Loucy (cell line): ENCODE measurements around the gene MSI1.

Source experiments
- H2AFZ ChIP-seq: fragments of 200-600 bp; sonication (generic); 2 replicates; pipeline ENCODE4 v1.6.0; 2016; ENCODE audit warnings: antibody characterized with exemption, mild to moderate bottlenecking, low read length, moderate library complexity
- H3F3A ChIP-seq: fragments of 200-600 bp; 2 replicates; pipeline ENCODE4 v1.6.0; 2016; ENCODE audit warnings: antibody characterized with exemption, low read depth, mild to moderate bottlenecking
- H3K27me3 ChIP-seq: fragments of 200-600 bp; sonication (generic); 2 replicates; pipeline ENCODE4 v1.6.1; 2014; ENCODE audit warnings: low read length, mild to moderate bottlenecking; ENCODE audit not compliant: insufficient read depth, poor library complexity, severe bottlenecking
- H3K36me3 ChIP-seq: fragments of 200-600 bp; sonication (generic); 2 replicates; pipeline ENCODE4 v1.6.1; 2016; ENCODE audit warnings: low read length; ENCODE audit not compliant: insufficient read depth
- H3K4me1 ChIP-seq: fragments of 200-600 bp; sonication (generic); 2 replicates; pipeline ENCODE4 v1.5.1; 2014; ENCODE audit warnings: low read length, mild to moderate bottlenecking; ENCODE audit not compliant: insufficient read depth, poor library complexity, severe bottlenecking
- H3K4me2 ChIP-seq: fragments of 200-600 bp; sonication (generic); 2 replicates; pipeline ENCODE4 v1.6.0; 2014; ENCODE audit warnings: antibody characterized with exemption, low read length, low read depth, mild to moderate bottlenecking; ENCODE audit not compliant: poor library complexity, severe bottlenecking
- H3K4me3 ChIP-seq: fragments of 200-600 bp; sonication (generic); 2 replicates; pipeline ENCODE4 v1.5.1; 2014; ENCODE audit warnings: low read length, mild to moderate bottlenecking, mixed read lengths; ENCODE audit not compliant: poor library complexity, severe bottlenecking
- H3K79me2 ChIP-seq: fragments of 200-600 bp; sonication (generic); 2 replicates; pipeline ENCODE4 v1.6.1; 2014; ENCODE audit warnings: low read length; ENCODE audit not compliant: insufficient read depth
- H3K9ac ChIP-seq: fragments of 200-600 bp; sonication (generic); 2 replicates; pipeline ENCODE4 v1.6.0; 2014; ENCODE audit warnings: mild to moderate bottlenecking, low read depth, low read length, moderate library complexity; ENCODE audit not compliant: poor library complexity, severe bottlenecking
- H3K9me2 ChIP-seq: fragments of 200-600 bp; sonication (generic); replicated peaks from 2 replicates; pipeline ENCODE4 v1.6.1; 2016; ENCODE audit warnings: low read depth, low read length, mixed read lengths
- H3K9me3 ChIP-seq: fragments of 200-600 bp; sonication (generic); 2 replicates; pipeline ENCODE4 v1.6.1; 2014; ENCODE audit warnings: mild to moderate bottlenecking, antibody characterized with exemption, low read length, low read depth; ENCODE audit not compliant: insufficient read depth
- H4K20me1 ChIP-seq: fragments of 200-600 bp; sonication (generic); 2 replicates; pipeline ENCODE4 v1.6.0; 2014; ENCODE audit warnings: antibody characterized with exemption, low read length, mild to moderate bottlenecking; ENCODE audit not compliant: insufficient read depth, poor library complexity, severe bottlenecking
- EZH2phosphoT487 ChIP-seq: fragments of 200-600 bp; IDR thresholded peaks from 2 replicates; pipeline ENCODE4 v1.6.1; 2018; ENCODE audit warnings: antibody characterized with exemption, mild to moderate bottlenecking, moderate library complexity, borderline replicate concordance
- TF ChIP-seq, protein P1 (sequence below): fragments of 200-600 bp; sonication (generic); conservative IDR thresholded peaks from 2 replicates; pipeline ENCODE4 v1.5.1; 2014; ENCODE audit warnings: mild to moderate bottlenecking, antibody characterized with exemption, low read length

Gene MSI1

DNA sequence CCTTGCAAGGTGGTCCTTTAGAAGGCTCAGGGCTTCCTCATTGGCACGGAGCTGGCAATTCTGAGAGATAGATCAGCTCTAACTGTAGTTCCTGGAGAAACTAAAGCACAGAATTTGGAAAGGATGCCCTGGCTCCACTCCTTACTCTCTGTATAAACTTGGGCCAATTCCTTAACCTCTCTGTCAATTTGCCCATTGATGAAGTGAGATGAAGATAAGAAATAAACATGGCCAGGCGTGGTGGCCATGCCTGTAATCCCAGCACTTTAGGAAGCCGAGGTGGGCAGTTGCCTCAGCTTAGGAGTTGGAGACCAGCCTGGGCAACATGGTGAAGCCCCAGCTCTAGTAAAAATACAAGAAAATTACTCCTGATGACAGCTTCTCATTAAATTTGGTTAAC lies 34.9 kb upstream of the MSI1 start:
- Histone ChIP-seq H3K9me2 (no peaks in the 10 kb centered on the region), H4K20me1 (no peaks in the 10 kb centered on the region), H3K27me3 (no peaks in the 10 kb centered on the region), H3K4me1 (no peaks in the 10 kb centered on the region), H2AFZ (no peak overlapping the region), H3K36me3 (no peaks in the 10 kb centered on the region), H3K9ac (no peak overlapping the region), H3K9me3 (no peaks in the 10 kb centered on the region), H3K4me3 (no peak overlapping the region), H3K4me2 (no peak overlapping the region), H3K79me2 (no peaks in the 10 kb centered on the region), H3F3A (no peaks in the 10 kb centered on the region)
- TF ChIP-seq, protein P1, sequence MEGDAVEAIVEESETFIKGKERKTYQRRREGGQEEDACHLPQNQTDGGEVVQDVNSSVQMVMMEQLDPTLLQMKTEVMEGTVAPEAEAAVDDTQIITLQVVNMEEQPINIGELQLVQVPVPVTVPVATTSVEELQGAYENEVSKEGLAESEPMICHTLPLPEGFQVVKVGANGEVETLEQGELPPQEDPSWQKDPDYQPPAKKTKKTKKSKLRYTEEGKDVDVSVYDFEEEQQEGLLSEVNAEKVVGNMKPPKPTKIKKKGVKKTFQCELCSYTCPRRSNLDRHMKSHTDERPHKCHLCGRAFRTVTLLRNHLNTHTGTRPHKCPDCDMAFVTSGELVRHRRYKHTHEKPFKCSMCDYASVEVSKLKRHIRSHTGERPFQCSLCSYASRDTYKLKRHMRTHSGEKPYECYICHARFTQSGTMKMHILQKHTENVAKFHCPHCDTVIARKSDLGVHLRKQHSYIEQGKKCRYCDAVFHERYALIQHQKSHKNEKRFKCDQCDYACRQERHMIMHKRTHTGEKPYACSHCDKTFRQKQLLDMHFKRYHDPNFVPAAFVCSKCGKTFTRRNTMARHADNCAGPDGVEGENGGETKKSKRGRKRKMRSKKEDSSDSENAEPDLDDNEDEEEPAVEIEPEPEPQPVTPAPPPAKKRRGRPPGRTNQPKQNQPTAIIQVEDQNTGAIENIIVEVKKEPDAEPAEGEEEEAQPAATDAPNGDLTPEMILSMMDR, result no peak
- TF ChIP-seq EZH2phosphoT487, result no peak

DNA sequence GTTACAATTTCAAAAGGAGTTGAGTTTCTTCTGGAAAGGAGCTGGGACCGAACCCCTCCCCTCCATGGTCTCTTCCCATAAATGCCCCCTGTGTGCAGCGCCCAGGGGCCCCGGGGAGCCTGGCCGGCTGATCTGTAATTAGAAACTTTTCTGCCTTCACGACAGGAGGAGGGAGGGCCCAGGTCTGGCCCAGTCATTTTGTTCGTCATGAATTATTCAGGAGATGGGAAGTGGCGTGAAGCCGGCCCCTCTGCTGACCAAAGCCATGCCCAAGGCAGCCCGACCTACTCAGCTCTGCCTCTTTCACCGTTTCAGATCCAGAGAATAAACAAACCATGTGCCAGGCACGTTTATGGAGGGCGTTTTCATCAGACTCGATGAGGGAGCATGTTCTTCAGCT lies 33.3 kb upstream of the MSI1 start:
- no peaks in the 10 kb centered on the region for H3K4me1 ChIP-seq
- H3K79me2 ChIP-seq, result no peaks in the 10 kb centered on the region
- no peaks in the 10 kb centered on the region for H3K27me3 ChIP-seq
- H3K9me3 ChIP-seq, result no peaks in the 10 kb centered on the region
- H3K4me3 ChIP-seq, result no peak overlapping the region
- H3K4me2 ChIP-seq, result no peak overlapping the region
- H2AFZ ChIP-seq, result no peak overlapping the region
- no peak overlapping the region for H3K9ac ChIP-seq
- no peaks in the 10 kb centered on the region for H4K20me1 ChIP-seq
- H3K36me3 ChIP-seq, result no peaks in the 10 kb centered on the region
- H3K9me2 ChIP-seq, result no peaks in the 10 kb centered on the region
- no peaks in the 10 kb centered on the region for H3F3A ChIP-seq
- TF ChIP-seq EZH2phosphoT487, result no peak
- TF ChIP-seq, protein P1, result no peak

DNA sequence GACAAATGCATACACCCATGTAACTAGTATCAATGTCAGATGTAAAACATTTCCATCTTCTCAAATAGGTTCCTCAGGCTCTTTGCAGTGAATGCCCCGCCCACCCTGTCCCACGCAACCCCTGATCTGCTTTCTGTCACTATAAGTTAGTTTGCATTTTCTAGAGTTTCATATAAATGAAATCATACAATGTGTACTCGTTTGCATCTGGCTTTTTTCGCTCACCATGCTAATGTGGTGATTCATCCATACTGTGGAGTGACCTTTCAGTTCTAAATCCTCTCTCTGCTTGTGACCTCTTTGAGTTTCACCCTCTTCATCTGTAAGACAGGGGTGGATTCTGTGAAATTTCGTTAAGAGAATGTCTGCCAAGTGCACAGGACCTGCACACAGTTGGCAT lies 30.6 kb upstream of the MSI1 start:
- Histone ChIP-seq H4K20me1 (no peaks in the 10 kb centered on the region), H3K36me3 (no peaks in the 10 kb centered on the region), H3F3A (no peaks in the 10 kb centered on the region), H3K4me3 (no peak overlapping the region), H3K9me3 (no peaks in the 10 kb centered on the region), H3K4me2 (no peak overlapping the region), H3K4me1 (no peaks in the 10 kb centered on the region), H3K79me2 (no peaks in the 10 kb centered on the region), H3K9me2 (no peaks in the 10 kb centered on the region), H3K9ac (no peak overlapping the region), H2AFZ (no peak overlapping the region), H3K27me3 (no peaks in the 10 kb centered on the region)
- TF ChIP-seq, protein P1, result no peak
- no peak for TF ChIP-seq EZH2phosphoT487
